Measurements from ENCODE around the gene ANKK1.

DNA sequence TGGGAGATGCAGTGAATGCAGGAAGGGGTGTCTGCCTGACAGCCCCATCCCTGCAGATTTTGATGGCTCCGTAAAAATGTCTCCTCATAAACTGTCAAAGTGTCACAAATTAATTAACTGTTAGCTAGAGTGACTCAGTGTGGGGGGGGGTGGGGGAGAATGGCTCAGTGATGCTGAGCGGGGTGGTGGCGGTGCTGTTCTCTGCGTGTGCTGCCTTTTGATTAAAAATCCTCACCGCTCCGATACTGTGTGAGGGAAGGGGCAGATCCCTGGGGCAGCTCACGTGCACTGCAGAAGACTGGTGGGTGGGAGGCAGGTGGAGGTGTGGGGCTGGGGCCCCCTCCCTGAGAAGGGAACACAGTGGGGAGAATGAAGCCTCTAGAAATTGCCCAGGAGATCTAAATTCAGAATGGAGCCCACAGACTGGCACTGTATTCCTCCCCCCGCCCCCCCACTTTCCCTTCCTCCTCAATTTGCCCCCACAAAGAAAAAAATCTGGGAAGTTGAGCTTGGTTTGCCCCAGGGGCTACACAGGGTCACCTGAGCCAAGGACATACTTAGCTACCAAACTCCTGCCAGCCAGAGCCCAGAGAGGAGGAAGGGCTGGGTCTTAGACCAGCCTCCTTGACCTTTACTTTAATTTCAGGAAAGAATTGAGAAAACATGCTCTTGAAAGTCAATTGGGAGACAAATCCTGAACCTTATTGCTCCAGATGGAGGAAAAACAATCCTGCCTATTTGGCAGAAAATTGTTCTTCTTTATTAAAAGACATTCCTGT, 47.8 kb downstream of the ANKK1 start:
- no peak for TF ChIP-seq CTCF (IDR thresholded peaks at IDR 0.05)
- no peak for TF ChIP-seq POLR2A (IDR thresholded peaks at IDR 0.05)
